SK-N-SH (cell line): ENCODE results near the gene TNFAIP8L2.

Experiments used
- FOXJ3 ChIP-seq: sonication (generic); formaldehyde crosslinking; IDR thresholded peaks from 2 replicates; pipeline ENCODE4 v1.5.1; 2020; ENCODE audit warnings: mild to moderate bottlenecking, missing genetic modification reagents
- TAF1 ChIP-seq: IDR thresholded peaks from 2 replicates; pipeline ENCODE4 v1.6.1; 2012; ENCODE audit warnings: low read depth, mild to moderate bottlenecking, low read length, moderate library complexity, borderline replicate concordance
- TF ChIP-seq, protein P1 (sequence below): fragments of 200-600 bp; sonication (generic); IDR thresholded peaks from 2 replicates; pipeline ENCODE4 v1.6.1; 2017; ENCODE audit warnings: antibody characterized with exemption, mild to moderate bottlenecking, moderate library complexity
- TF ChIP-seq, protein P2 (sequence below): IDR thresholded peaks from 2 replicates; pipeline ENCODE4; 2012

DNA sequence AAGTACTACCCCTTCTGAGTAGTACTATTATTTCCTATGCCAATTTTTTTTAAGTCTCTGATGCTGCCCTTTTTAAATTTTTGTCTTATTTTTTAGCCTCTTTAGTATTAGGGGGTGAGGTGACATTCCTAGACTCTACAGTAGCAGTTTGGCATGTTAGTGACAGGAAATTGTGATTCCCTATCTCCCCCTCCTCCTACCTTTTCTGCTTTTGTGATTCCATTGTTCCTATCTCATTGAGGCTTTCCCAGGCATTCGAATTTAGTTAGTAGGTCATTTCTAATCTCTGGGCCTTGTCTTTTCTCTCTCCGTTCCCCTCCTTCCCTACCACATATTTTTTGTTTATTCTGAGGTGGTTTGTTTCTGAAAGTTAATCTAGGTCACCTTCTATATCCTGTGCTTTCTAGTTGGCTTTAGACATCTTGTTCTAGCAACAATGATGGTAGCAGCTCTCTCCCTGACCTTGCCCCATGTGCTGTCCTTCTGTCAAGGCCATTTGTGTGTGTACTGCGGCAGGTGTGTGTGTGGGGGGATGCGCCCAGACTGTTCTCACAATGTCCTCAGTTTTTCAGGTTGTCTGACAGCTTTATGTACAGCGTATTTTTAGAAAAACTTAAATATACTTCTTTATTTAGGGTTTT lies 31.6 kb upstream of the TNFAIP8L2 start:
- TF ChIP-seq, protein P1, sequence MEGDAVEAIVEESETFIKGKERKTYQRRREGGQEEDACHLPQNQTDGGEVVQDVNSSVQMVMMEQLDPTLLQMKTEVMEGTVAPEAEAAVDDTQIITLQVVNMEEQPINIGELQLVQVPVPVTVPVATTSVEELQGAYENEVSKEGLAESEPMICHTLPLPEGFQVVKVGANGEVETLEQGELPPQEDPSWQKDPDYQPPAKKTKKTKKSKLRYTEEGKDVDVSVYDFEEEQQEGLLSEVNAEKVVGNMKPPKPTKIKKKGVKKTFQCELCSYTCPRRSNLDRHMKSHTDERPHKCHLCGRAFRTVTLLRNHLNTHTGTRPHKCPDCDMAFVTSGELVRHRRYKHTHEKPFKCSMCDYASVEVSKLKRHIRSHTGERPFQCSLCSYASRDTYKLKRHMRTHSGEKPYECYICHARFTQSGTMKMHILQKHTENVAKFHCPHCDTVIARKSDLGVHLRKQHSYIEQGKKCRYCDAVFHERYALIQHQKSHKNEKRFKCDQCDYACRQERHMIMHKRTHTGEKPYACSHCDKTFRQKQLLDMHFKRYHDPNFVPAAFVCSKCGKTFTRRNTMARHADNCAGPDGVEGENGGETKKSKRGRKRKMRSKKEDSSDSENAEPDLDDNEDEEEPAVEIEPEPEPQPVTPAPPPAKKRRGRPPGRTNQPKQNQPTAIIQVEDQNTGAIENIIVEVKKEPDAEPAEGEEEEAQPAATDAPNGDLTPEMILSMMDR: no peak
- no peak for TF ChIP-seq TAF1
- TF ChIP-seq FOXJ3 (CRISPR knock-in tag): no peak
- TF ChIP-seq, protein P2, sequence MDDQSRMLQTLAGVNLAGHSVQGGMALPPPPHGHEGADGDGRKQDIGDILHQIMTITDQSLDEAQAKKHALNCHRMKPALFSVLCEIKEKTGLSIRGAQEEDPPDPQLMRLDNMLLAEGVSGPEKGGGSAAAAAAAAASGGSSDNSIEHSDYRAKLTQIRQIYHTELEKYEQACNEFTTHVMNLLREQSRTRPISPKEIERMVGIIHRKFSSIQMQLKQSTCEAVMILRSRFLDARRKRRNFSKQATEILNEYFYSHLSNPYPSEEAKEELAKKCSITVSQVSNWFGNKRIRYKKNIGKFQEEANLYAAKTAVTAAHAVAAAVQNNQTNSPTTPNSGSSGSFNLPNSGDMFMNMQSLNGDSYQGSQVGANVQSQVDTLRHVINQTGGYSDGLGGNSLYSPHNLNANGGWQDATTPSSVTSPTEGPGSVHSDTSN: no peak
